Measurements from ENCODE around the gene SSBP4. TPM values are rescaled to one million over a fixed set of nuclear protein-coding genes. Genes with fewer than 3 reads are reported as not detected.

SSBP4 gene
- total and polyA plus RNA-seq, 2 experiments from 2014 or later: 151 to 180 TPM

- no peak for TF ChIP-seq CTCF (IDR thresholded peaks at IDR 0.05; ENCODE audit: low read depth, low read length)
- Histone ChIP-seq H3K4me3 (peak overlapping the region; percentile 16), H3K4me1 (ENCODE audit: low read depth) (peaks cover 13% of the 10 kb centered on the region), H3K27ac (no peak overlapping the region), H3K36me3 (no peaks in the 10 kb centered on the region), H3K9me3 (ENCODE audit: low read depth) (no peaks in the 10 kb centered on the region), H3K27me3 (no peaks in the 10 kb centered on the region)
- DNase-seq (ENCODE audit: low read depth in 1 of 2, low spot score in 1 of 2): no peak
Measured at GRCh38 chr19:18418029-18418482, 1.1 kb upstream of the SSBP4 start.

GRCh38 chr19:18418483-18419194 lies 559 bp upstream of the SSBP4 start:
- Histone ChIP-seq H3K4me3 (peak overlapping the region; percentile 43), H3K36me3 (no peaks in the 10 kb centered on the region), H3K4me1 (ENCODE audit: low read depth) (peaks cover 13% of the 10 kb centered on the region), H3K9me3 (ENCODE audit: low read depth) (no peaks in the 10 kb centered on the region), H3K27ac (no peak overlapping the region), H3K27me3 (no peaks in the 10 kb centered on the region)
- no peak for TF ChIP-seq CTCF (IDR thresholded peaks at IDR 0.05; ENCODE audit: low read depth, low read length)
- no peak for DNase-seq (ENCODE audit: low read depth in 1 of 2, low spot score in 1 of 2)

GRCh38 chr19:18419699-18420460 lies 682 bp downstream of the SSBP4 start:
- no peak for TF ChIP-seq CTCF (IDR thresholded peaks at IDR 0.05; ENCODE audit: low read depth, low read length)
- H3K27me3 ChIP-seq: no peaks in the 10 kb centered on the region
- peak overlapping the region; percentile 43 for H3K4me3 ChIP-seq
- no peak for DNase-seq (ENCODE audit: low read depth in 1 of 2, low spot score in 1 of 2)
- peak overlapping the region; percentile 45 for H3K27ac ChIP-seq
- no peaks in the 10 kb centered on the region for H3K9me3 ChIP-seq (ENCODE audit: low read depth)
- H3K36me3 ChIP-seq: no peaks in the 10 kb centered on the region
- H3K4me1 ChIP-seq (ENCODE audit: low read depth): peaks cover 12% of the 10 kb centered on the region

- Histone ChIP-seq H3K4me3 (no peak overlapping the region), H3K4me1 (ENCODE audit: low read depth) (peaks cover 13% of the 10 kb centered on the region)
- DNase-seq (ENCODE audit: low read depth in 1 of 2, low spot score in 1 of 2): no peak
Measured at GRCh38 chr19:18420930-18421329, 1.7 kb downstream of the SSBP4 start.

More at GRCh38 chr19:18420930-18421329, 1.7 kb downstream of the SSBP4 start:
- H3K36me3 ChIP-seq: no peaks in the 10 kb centered on the region
- no peaks in the 10 kb centered on the region for H3K9me3 ChIP-seq (ENCODE audit: low read depth)
- H3K27me3 ChIP-seq: no peaks in the 10 kb centered on the region
- no peak for TF ChIP-seq CTCF (IDR thresholded peaks at IDR 0.05; ENCODE audit: low read depth, low read length)
- H3K27ac ChIP-seq: no peak overlapping the region

All from cardiac muscle cell (in vitro differentiated cells and primary cell).